ENCODE data around the gene CHID1.

Gene CHID1

GRCh38 chr11:831961-832528 lies 78.6 kb downstream of the CHID1 start:
- Histone ChIP-seq H2BK15ac (ENCODE audit: low read depth, poor library complexity, severe bottlenecking) (peak overlapping the region; percentile 34), H2AFZ (ENCODE audit: low read depth, low read length) (no peak overlapping the region), H3K4me3 (ENCODE audit: insufficient read depth in 1 of 2, low read depth in 1 of 2, low read length in 2 of 2) (peak overlapping the region; percentile 73 to 78), H3K27ac (ENCODE audit: low read length, poor library complexity, severe bottlenecking) (peak overlapping the region; percentile 71), H4K8ac (ENCODE audit: low read length) (peak overlapping the region; percentile 73), H3K36me3 (ENCODE audit: control insufficient read depth in 1 of 2, insufficient read depth in 2 of 2, low read depth in 1 of 2, low read length in 2 of 2) (peaks cover 10 to 13% of the 10 kb centered on the region in 2 experiments), H4K91ac (ENCODE audit: low read length) (peak overlapping the region; percentile 86), H3K14ac (ENCODE audit: low read length in 2 of 2) (peak overlapping the region in 1 of 2 experiments; percentile 91), H3K9ac (ENCODE audit: low read length) (peak overlapping the region; percentile 78), H2BK120ac (ENCODE audit: low read depth, low read length) (no peak overlapping the region), H3K18ac (ENCODE audit: low read depth in 1 of 2, low read length in 2 of 2) (peak overlapping the region; percentile 56 to 94), H3K4me1 (ENCODE audit: control insufficient read depth, insufficient read depth, low read depth, low read length) (peaks cover 78% of the 10 kb centered on the region), H3K9me3 (ENCODE audit: control insufficient read depth, low read length) (no peaks in the 10 kb centered on the region), H2BK5ac (ENCODE audit: low read depth, low read length, poor library complexity, severe bottlenecking) (peak overlapping the region; percentile 31), H3K27me3 (ENCODE audit: control insufficient read depth in 1 of 2, insufficient read depth in 1 of 2, low read length in 2 of 2) (peaks cover 0 to 12% of the 10 kb centered on the region in 2 experiments), H3K23ac (ENCODE audit: low read length in 2 of 2) (peak overlapping the region in 1 of 2 experiments; percentile 6), H3K4me2 (ENCODE audit: low read length, poor library complexity, severe bottlenecking) (peak overlapping the region; percentile 81), H3K79me1 (replicated peaks; ENCODE audit: low read length, poor library complexity, severe bottlenecking) (no peaks in the 10 kb centered on the region), H3K4ac (ENCODE audit: low read depth in 1 of 2, low read length in 2 of 2) (peak overlapping the region; percentile 83 to 90), H2BK12ac (ENCODE audit: low read length in 2 of 2) (peak overlapping the region; percentile 12 to 86), H2AK5ac (ENCODE audit: low read length, severe bottlenecking) (peak overlapping the region; percentile 23)
- no peak for DNase-seq
- WGBS: 59% methylated on average over 17 of the region's 23 CpGs

- peaks cover 75% of the 10 kb centered on the region for H3K4me1 ChIP-seq (ENCODE audit: control insufficient read depth, insufficient read depth, low read depth, low read length)
- H3K18ac ChIP-seq (ENCODE audit: low read depth in 1 of 2, low read length in 2 of 2): no peak overlapping the region
- DNase-seq: no peak
- no peak overlapping the region for H3K9ac ChIP-seq (ENCODE audit: low read length)
- H3K14ac ChIP-seq (ENCODE audit: low read length in 2 of 2): no peak overlapping the region
- no peak overlapping the region for H4K91ac ChIP-seq (ENCODE audit: low read length)
- H3K4me3 ChIP-seq (ENCODE audit: insufficient read depth in 1 of 2, low read depth in 1 of 2, low read length in 2 of 2): peak overlapping the region; percentile 27 to 49
- peak overlapping the region; percentile 81 for H3K4me2 ChIP-seq (ENCODE audit: low read length, poor library complexity, severe bottlenecking)
- no peak overlapping the region for H2BK5ac ChIP-seq (ENCODE audit: low read depth, low read length, poor library complexity, severe bottlenecking)
- peak overlapping the region; percentile 54 for H2BK15ac ChIP-seq (ENCODE audit: low read depth, poor library complexity, severe bottlenecking)
- 61% methylated on average over 31 of the region's 31 CpGs for WGBS
- H2BK12ac ChIP-seq (ENCODE audit: low read length in 2 of 2): no peak overlapping the region
- H3K27ac ChIP-seq (ENCODE audit: low read length, poor library complexity, severe bottlenecking): peak overlapping the region; percentile 71
- H3K23ac ChIP-seq (ENCODE audit: low read length in 2 of 2): peak overlapping the region in 1 of 2 experiments; percentile 34
- H2AFZ ChIP-seq (ENCODE audit: low read depth, low read length): no peak overlapping the region
- H3K36me3 ChIP-seq (ENCODE audit: control insufficient read depth in 1 of 2, insufficient read depth in 2 of 2, low read depth in 1 of 2, low read length in 2 of 2): peaks cover 3 to 6% of the 10 kb centered on the region in 2 experiments
- peak overlapping the region; percentile 19 for H2AK5ac ChIP-seq (ENCODE audit: low read length, severe bottlenecking)
- H3K4ac ChIP-seq (ENCODE audit: low read depth in 1 of 2, low read length in 2 of 2): no peak overlapping the region
- H3K27me3 ChIP-seq (ENCODE audit: control insufficient read depth in 1 of 2, insufficient read depth in 1 of 2, low read length in 2 of 2): peaks cover 0 to 17% of the 10 kb centered on the region in 2 experiments
- no peak overlapping the region for H4K8ac ChIP-seq (ENCODE audit: low read length)
- no peaks in the 10 kb centered on the region for H3K79me1 ChIP-seq (replicated peaks; ENCODE audit: low read length, poor library complexity, severe bottlenecking)
- no peak overlapping the region for H2BK120ac ChIP-seq (ENCODE audit: low read depth, low read length)
- no peaks in the 10 kb centered on the region for H3K9me3 ChIP-seq (ENCODE audit: control insufficient read depth, low read length)
Measured at GRCh38 chr11:831118-831864, 79.3 kb downstream of the CHID1 start.

GRCh38 chr11:830295-831117 lies 80.1 kb downstream of the CHID1 start:
- H3K4me3 ChIP-seq (ENCODE audit: insufficient read depth in 1 of 2, low read depth in 1 of 2, low read length in 2 of 2): peak overlapping the region; percentile 49 to 64
- H3K36me3 ChIP-seq (ENCODE audit: control insufficient read depth in 1 of 2, insufficient read depth in 2 of 2, low read depth in 1 of 2, low read length in 2 of 2): peaks cover 3 to 7% of the 10 kb centered on the region in 2 experiments
- no peak overlapping the region for H2BK120ac ChIP-seq (ENCODE audit: low read depth, low read length)
- peak overlapping the region in 1 of 2 experiments; percentile 26 for H3K18ac ChIP-seq (ENCODE audit: low read depth in 1 of 2, low read length in 2 of 2)
- H3K4me1 ChIP-seq (ENCODE audit: control insufficient read depth, insufficient read depth, low read depth, low read length): peaks cover 77% of the 10 kb centered on the region
- peak overlapping the region; percentile 81 for H3K4me2 ChIP-seq (ENCODE audit: low read length, poor library complexity, severe bottlenecking)
- peak overlapping the region in 1 of 2 experiments; percentile 35 for H3K14ac ChIP-seq (ENCODE audit: low read length in 2 of 2)
- H2BK15ac ChIP-seq (ENCODE audit: low read depth, poor library complexity, severe bottlenecking): peak overlapping the region; percentile 60
- DNase-seq: peak; percentile 79
- no peak overlapping the region for H4K8ac ChIP-seq (ENCODE audit: low read length)
- H2AK5ac ChIP-seq (ENCODE audit: low read length, severe bottlenecking): no peak overlapping the region
- H3K4ac ChIP-seq (ENCODE audit: low read depth in 1 of 2, low read length in 2 of 2): no peak overlapping the region
- H4K91ac ChIP-seq (ENCODE audit: low read length): no peak overlapping the region
- WGBS: 3% methylated on average over 56 of the region's 78 CpGs
- no peaks in the 10 kb centered on the region for H3K79me1 ChIP-seq (replicated peaks; ENCODE audit: low read length, poor library complexity, severe bottlenecking)
- H2BK12ac ChIP-seq (ENCODE audit: low read length in 2 of 2): no peak overlapping the region
- peaks cover 0 to 17% of the 10 kb centered on the region in 2 experiments for H3K27me3 ChIP-seq (ENCODE audit: control insufficient read depth in 1 of 2, insufficient read depth in 1 of 2, low read length in 2 of 2)
- no peak overlapping the region for H2BK5ac ChIP-seq (ENCODE audit: low read depth, low read length, poor library complexity, severe bottlenecking)
- no peak overlapping the region for H3K9ac ChIP-seq (ENCODE audit: low read length)
- H3K23ac ChIP-seq (ENCODE audit: low read length in 2 of 2): peak overlapping the region in 1 of 2 experiments; percentile 80
- H3K27ac ChIP-seq (ENCODE audit: low read length, poor library complexity, severe bottlenecking): no peak overlapping the region
- H3K9me3 ChIP-seq (ENCODE audit: control insufficient read depth, low read length): no peaks in the 10 kb centered on the region
- no peak overlapping the region for H2AFZ ChIP-seq (ENCODE audit: low read depth, low read length)

All from mesenchymal stem cell (in vitro differentiated cells and primary cell).